Stimulated activated CD8-positive, alpha-beta memory T cell treated with anti-CD3 and anti-CD28 coated beads, Interleukin-7, amount 100 ng/mL, for 4 hours (primary cell): ENCODE data around the gene ZNF468.
"Not testable (repeated sequence)": the region's sequence is repeated elsewhere in the genome, so short reads cannot be mapped to it uniquely, and the experiment has no call there.

Source experiments
- DNase-seq, 2 donors: peaks; one replicate each; pipeline ENCODE4 v3.0.0-alpha.2; 2020; ENCODE audit warnings: low read depth in 2 of 2

Gene ZNF468

GRCh38 chr19:52857378-52858191 lies at the start of gene ZNF468:
Gene ZNF468 (minus strand): TSS chr19:52857619. CDS start chr19:52854272, 3,347 bp downstream.
- peak; percentile 43 to 67 for DNase-seq

DNA sequence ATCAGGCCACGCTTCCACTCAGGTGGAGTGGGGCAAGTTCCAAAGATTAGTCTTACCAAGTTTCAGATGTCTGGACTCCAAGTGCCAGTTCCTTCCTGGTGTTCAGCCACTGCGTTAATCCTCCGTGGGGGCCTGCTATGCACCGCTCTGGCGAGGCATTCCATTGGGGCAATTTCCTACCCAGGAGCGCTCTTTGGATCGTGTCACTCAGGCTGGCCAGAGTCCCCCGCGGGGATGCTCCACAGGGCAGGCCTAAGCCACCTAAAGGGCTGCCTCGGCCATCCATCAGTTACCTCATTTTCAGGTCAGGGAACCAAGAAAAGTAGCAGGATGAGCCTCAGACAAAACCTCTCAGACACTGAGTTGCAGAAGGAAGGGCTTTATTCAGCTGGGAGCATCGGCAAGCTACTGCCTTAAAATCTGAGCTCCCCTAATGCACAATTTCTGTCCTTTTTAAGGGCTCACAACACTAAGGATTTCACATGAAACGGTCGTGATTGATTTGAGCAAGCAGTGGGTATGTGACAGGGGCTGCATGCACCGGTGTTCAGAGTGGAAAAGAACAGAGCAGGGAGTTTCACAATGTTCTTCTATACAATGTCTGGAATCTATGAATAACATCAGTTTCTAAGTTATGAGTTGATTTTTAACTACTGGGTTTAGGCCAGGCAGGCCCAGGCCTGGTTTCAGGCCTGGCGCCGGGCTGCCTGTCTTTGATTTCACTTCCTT lies 46.8 kb upstream of the ZNF468 start:
- not testable (repeated sequence) for DNase-seq

DNA sequence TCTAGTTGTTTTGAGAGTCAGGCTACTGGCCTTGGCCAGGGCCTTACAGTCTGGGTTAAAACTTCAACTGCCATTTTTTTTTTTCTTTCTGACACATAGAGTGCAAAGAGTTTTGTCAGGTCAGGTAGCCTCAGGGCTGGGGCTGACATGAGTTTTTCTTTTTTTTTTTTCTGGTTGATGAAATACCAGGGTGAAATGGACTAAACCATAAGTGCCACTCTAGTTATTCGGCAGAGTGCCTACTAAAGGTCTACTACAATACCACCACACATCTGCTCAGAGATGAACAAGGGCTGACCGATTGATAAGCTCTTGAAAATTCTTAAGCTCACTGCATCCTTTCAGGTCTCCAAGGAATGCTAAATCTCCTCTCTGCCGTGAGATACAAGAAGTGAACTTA lies 44.4 kb upstream of the ZNF468 start:
- no peak for DNase-seq

DNA sequence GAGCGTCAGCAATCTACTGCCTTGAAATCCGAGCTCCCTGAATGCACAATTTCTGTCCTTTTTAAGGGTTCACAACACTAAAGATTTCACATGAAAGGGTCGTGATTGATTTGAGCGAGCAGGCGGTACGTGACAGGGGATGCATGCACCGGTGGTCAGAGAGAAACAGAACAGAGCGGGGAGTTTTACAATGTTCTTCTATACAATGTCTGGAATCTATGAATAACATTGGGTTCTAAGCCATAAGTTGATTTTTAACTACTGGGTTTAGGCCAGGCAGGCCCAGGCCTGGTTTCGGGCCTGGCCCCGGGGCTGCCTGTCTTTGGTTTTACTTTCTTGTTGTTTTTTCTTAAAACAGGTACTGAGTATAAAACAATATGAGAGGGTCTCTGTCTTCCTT lies 41.2 kb upstream of the ZNF468 start:
- not testable (repeated sequence) for DNase-seq

GRCh38 chr19:52898101-52898500 lies 40.7 kb upstream of the ZNF468 start:
- DNase-seq = no peak

DNA sequence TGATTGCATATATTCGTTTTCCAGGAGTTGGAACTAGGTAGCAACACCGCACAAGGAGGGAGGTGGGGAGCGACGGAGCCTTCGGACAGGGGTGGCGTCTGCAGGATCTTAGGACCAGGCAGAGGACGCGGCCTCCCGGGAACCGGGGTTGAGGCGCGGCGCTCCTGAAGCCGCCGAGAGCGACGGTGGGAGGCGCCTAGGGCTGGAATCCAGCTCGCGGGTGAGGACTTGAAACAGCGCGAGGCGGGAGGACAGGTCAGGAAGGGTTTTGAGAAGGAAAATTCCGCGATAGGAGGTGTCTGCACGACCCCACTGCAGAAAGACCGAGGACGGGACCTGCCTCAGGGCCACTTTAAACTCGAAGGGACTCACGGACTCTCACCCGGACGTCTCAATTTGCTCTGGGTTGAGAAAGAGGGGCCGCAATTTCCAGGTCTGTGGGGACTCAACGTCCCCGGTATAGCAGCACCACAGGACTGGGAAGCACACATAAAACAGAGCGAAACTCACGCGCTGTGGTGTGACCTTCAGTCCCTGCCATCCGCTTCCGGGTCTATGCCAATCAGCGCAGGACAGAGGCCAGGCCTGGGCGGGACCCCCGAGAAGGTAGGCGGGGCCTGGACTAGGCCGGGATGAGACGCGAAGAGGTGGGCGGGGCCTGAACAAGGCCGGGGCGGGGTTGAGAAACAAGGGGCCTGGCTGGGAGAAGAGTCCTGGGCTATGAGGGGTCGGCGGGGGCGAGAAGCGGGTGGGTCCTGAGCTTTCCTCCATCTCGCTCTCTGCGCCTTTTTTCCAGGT lies 39.9 kb upstream of the ZNF468 start, which contains the start of gene ZNF320:
ZNF320 (minus strand) TSS at position 498 of the 798 bp plus-strand sequence. CDS start 7,380 bp downstream, outside the sequence.
- peak; percentile 84 to 88 for DNase-seq

GRCh38 chr19:52896431-52897137 lies 39.2 kb upstream of the ZNF468 start:
- DNase-seq = no peak

- no peak for DNase-seq
These were observed 33.9 kb upstream of the ZNF468 start for GRCh38 chr19:52891336-52891735.

DNA sequence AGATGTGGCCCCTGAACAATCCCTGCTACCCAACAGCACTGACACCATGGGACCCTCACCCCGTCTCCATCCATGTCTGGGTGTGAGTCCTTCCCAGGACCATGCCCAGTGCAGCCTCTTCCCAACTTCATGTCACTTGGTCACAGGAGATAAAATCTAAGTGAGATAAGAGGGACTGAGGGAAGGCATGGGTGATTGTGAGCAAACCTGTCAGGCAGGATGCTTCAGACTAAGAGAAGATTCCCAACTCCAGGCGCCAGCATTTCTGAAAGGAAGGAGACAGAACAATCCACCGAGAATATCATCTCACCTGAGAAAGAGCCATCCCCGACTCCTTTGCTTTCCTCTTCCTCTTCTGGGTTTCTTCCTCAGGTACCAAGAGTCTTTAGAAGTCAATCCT lies 32.5 kb upstream of the ZNF468 start:
- DNase-seq = no peak

- DNase-seq = no peak
These were observed 31.7 kb upstream of the ZNF468 start for GRCh38 chr19:52889076-52889475.

GRCh38 chr19:52880895-52881389 lies 23.5 kb upstream of the ZNF468 start:
- no peak for DNase-seq

GRCh38 chr19:52872996-52873395 lies 15.6 kb upstream of the ZNF468 start:
- DNase-seq = not testable (repeated sequence)

DNA sequence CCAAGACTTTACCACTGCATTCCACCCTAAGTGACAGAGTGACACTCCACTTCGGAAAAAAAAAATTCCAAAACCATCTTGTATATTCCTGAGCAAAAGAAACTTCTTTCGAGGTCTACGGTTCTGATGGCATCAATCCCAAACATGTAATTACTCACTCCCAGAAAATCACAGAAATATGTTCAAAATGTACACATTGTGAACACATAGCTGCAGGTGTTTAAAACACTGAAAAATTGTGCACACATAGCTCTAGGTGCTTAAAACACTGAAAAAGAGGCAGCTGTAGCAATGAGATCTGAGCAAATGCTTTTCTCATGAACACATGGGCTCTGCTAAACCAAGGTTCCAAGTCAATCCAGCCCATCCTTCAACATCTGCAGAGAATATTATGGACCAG lies 14.0 kb upstream of the ZNF468 start:
- DNase-seq = no peak

DNA sequence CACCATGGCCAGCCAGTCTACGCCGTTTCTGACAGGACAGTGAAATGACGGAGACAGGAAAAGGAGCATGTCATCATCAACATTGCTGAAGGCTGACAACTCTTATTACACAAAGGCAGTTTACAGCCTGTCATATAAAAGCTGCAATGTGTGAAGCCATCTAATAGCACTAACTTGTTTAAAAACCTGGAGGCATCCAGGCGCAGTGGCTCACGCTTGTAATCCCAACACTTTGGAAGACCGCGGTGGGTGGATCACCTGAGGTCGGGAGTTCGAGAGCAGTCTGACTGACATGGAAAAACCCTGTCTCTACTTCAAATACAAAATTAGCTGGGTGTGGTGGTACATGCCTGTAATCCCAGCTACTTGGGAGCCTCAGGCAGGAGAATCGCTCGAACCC lies 10.6 kb upstream of the ZNF468 start:
- not testable (repeated sequence) for DNase-seq

- not testable (repeated sequence) for DNase-seq
These were observed 660 bp downstream of the ZNF468 start for GRCh38 chr19:52856540-52857377.

GRCh38 chr19:52847352-52847751 lies 10.1 kb downstream of the ZNF468 start:
- DNase-seq = not testable (repeated sequence)

DNA sequence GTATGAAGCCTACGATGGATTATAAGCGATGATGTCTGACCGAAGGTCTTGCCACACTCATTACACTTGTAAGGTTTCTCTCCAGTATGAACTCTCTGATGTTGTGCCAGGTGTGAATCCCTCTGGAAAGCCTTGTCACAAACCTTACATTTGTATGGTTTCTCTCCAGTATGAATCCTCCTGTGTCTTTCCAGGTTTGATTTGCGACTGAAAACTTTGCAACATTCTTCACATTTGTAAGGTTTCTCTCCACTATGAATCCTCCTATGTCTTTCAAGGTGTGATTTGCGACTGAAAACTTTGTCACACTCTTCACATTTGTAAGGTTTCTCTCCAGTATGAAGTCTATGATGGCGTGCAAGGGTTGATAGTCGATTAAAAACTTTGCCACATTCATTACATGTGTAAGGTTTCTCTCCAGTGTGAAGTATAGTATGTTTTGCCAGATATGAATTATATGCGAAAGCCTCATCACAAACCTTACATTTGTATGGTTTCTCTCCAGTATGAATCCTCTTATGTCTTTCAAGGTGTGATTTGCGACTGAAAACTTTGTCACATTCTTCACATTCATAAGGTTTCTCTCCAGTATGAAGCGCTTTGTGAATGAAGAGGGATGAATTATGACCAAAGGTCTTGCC lies 16.5 kb downstream of the ZNF468 start:
- DNase-seq = not testable (repeated sequence)

GRCh38 chr19:52834289-52834688 lies 23.1 kb downstream of the ZNF468 start:
- DNase-seq = not testable (repeated sequence)

GRCh38 chr19:52833541-52833940 lies 23.9 kb downstream of the ZNF468 start:
- DNase-seq = not testable (repeated sequence)

GRCh38 chr19:52829866-52830265 lies 27.6 kb downstream of the ZNF468 start:
- not testable (repeated sequence) for DNase-seq
